ENCODE data around the gene TNFRSF1B. TPM values are rescaled to one million over a fixed set of nuclear protein-coding genes. Genes with fewer than 3 reads are reported as not detected.

Gene TNFRSF1B
- total and polyA plus RNA-seq, 9 of the 15 experiments (the other 6 are each of a cell fraction or from before 2014, with no cell fraction given), result 8.8 to 91.3 (median 36.0) TPM

DNA sequence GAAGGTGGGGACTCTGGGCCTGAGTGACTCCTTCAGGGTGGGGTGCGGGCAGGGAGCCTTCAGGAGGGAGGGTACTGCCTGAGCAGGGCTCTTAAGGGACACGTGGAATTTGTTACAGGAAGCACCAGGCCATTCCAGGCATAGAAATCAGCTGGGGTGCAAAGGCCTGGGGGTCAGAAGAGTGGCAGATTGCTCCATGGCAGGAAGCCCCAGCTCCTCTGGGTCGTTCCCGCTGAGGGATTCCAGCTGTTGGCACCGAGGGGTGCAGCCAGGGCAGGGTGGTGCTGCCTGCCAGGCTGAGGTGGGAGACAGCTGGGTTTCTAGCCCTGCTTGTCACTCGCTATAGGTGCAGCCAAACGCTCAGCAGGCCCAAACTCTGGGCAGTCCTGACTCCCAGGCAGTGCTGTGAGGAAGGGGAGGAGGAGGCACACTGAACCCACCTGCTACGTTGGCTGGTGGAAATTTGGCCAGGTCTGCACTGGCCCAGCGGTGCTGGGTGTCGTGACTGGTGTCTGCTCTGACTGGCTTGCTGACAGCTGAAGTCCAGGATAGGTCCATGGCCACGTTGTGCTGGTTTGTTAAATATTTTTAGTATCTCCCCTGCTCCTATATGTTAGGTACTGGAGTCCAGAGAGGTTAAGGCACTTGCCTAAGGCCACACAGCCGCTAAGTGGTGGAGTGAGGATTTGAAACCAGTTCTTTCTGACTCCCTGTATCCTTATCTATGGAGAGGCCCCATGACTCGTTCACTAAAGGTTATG lies 19.3 kb downstream of the TNFRSF1B start (continued):
- TF ChIP-seq STAG1 (CRISPR knock-in tag; IDR thresholded peaks at IDR 0.05; ENCODE audit: borderline replicate concordance), result 0 out of 2 replicates have a peak, but pooled peaks have one; percentile 7
- no peak for TF ChIP-seq MBD2 (IDR thresholded peaks at IDR 0.05; ENCODE audit: borderline replicate concordance, low read depth)
- no peak for TF ChIP-seq DPF2 (IDR thresholded peaks at IDR 0.05)
- TF ChIP-seq HDAC1 (IDR thresholded peaks at IDR 0.05), result no peak
- TF ChIP-seq, protein P1, sequence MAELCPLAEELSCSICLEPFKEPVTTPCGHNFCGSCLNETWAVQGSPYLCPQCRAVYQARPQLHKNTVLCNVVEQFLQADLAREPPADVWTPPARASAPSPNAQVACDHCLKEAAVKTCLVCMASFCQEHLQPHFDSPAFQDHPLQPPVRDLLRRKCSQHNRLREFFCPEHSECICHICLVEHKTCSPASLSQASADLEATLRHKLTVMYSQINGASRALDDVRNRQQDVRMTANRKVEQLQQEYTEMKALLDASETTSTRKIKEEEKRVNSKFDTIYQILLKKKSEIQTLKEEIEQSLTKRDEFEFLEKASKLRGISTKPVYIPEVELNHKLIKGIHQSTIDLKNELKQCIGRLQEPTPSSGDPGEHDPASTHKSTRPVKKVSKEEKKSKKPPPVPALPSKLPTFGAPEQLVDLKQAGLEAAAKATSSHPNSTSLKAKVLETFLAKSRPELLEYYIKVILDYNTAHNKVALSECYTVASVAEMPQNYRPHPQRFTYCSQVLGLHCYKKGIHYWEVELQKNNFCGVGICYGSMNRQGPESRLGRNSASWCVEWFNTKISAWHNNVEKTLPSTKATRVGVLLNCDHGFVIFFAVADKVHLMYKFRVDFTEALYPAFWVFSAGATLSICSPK (IDR thresholded peaks at IDR 0.05; ENCODE audit: borderline replicate concordance), result no peak
- TF ChIP-seq, protein P2, sequence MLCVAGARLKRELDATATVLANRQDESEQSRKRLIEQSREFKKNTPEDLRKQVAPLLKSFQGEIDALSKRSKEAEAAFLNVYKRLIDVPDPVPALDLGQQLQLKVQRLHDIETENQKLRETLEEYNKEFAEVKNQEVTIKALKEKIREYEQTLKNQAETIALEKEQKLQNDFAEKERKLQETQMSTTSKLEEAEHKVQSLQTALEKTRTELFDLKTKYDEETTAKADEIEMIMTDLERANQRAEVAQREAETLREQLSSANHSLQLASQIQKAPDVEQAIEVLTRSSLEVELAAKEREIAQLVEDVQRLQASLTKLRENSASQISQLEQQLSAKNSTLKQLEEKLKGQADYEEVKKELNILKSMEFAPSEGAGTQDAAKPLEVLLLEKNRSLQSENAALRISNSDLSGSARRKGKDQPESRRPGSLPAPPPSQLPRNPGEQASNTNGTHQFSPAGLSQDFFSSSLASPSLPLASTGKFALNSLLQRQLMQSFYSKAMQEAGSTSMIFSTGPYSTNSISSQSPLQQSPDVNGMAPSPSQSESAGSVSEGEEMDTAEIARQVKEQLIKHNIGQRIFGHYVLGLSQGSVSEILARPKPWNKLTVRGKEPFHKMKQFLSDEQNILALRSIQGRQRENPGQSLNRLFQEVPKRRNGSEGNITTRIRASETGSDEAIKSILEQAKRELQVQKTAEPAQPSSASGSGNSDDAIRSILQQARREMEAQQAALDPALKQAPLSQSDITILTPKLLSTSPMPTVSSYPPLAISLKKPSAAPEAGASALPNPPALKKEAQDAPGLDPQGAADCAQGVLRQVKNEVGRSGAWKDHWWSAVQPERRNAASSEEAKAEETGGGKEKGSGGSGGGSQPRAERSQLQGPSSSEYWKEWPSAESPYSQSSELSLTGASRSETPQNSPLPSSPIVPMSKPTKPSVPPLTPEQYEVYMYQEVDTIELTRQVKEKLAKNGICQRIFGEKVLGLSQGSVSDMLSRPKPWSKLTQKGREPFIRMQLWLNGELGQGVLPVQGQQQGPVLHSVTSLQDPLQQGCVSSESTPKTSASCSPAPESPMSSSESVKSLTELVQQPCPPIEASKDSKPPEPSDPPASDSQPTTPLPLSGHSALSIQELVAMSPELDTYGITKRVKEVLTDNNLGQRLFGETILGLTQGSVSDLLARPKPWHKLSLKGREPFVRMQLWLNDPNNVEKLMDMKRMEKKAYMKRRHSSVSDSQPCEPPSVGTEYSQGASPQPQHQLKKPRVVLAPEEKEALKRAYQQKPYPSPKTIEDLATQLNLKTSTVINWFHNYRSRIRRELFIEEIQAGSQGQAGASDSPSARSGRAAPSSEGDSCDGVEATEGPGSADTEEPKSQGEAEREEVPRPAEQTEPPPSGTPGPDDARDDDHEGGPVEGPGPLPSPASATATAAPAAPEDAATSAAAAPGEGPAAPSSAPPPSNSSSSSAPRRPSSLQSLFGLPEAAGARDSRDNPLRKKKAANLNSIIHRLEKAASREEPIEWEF (CRISPR knock-in tag; IDR thresholded peaks at IDR 0.05), result no peak
- TF ChIP-seq, protein P3, sequence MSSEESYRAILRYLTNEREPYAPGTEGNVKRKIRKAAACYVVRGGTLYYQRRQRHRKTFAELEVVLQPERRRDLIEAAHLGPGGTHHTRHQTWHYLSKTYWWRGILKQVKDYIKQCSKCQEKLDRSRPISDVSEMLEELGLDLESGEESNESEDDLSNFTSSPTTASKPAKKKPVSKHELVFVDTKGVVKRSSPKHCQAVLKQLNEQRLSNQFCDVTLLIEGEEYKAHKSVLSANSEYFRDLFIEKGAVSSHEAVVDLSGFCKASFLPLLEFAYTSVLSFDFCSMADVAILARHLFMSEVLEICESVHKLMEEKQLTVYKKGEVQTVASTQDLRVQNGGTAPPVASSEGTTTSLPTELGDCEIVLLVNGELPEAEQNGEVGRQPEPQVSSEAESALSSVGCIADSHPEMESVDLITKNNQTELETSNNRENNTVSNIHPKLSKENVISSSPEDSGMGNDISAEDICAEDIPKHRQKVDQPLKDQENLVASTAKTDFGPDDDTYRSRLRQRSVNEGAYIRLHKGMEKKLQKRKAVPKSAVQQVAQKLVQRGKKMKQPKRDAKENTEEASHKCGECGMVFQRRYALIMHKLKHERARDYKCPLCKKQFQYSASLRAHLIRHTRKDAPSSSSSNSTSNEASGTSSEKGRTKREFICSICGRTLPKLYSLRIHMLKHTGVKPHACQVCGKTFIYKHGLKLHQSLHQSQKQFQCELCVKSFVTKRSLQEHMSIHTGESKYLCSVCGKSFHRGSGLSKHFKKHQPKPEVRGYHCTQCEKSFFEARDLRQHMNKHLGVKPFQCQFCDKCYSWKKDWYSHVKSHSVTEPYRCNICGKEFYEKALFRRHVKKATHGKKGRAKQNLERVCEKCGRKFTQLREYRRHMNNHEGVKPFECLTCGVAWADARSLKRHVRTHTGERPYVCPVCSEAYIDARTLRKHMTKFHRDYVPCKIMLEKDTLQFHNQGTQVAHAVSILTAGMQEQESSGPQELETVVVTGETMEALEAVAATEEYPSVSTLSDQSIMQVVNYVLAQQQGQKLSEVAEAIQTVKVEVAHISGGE (CRISPR knock-in tag; IDR thresholded peaks at IDR 0.05), result no peak
- no peak for TF ChIP-seq SP1 (CRISPR knock-in tag; IDR thresholded peaks at IDR 0.05)
- no peak for TF ChIP-seq ZNF217 (CRISPR knock-in tag; IDR thresholded peaks at IDR 0.05)
- TF ChIP-seq YY1 (IDR thresholded peaks at IDR 0.05; ENCODE audit: borderline replicate concordance in 1 of 3, control insufficient read depth in 1 of 3, extremely low read depth in 1 of 3, insufficient read depth in 3 of 3, insufficient read length in 1 of 3, insufficient replicate concordance in 2 of 3, low read depth in 1 of 3, low read length in 2 of 3), result no peak
- TF ChIP-seq, protein P4, sequence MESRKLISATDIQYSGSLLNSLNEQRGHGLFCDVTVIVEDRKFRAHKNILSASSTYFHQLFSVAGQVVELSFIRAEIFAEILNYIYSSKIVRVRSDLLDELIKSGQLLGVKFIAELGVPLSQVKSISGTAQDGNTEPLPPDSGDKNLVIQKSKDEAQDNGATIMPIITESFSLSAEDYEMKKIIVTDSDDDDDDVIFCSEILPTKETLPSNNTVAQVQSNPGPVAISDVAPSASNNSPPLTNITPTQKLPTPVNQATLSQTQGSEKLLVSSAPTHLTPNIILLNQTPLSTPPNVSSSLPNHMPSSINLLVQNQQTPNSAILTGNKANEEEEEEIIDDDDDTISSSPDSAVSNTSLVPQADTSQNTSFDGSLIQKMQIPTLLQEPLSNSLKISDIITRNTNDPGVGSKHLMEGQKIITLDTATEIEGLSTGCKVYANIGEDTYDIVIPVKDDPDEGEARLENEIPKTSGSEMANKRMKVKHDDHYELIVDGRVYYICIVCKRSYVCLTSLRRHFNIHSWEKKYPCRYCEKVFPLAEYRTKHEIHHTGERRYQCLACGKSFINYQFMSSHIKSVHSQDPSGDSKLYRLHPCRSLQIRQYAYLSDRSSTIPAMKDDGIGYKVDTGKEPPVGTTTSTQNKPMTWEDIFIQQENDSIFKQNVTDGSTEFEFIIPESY (CRISPR knock-in tag; IDR thresholded peaks at IDR 0.05), result peak; percentile 24; the same call in 1 of the 2 replicates
